IMR-90 (cell line): ENCODE results near the gene EVL. TPM values are rescaled to one million over a fixed set of nuclear protein-coding genes. Genes with fewer than 3 reads are reported as not detected.
A peak's percentile ranks its signal among the peaks of the same experiment; 100 is the strongest.

Source experiments
- ATAC-seq: fragments of 200-7000 bp; cut with Tn5 transposase; 2 replicates; pipeline ENCODE4 v1.9.1; 2020; ENCODE audit warnings: low read depth, mild to moderate bottlenecking, moderate library complexity
- BruUV-seq: library from RNA; stranded (reverse); fragments of 400-500 nt; replicated peaks from 2 replicates; lab custom pipeline; 2021; lab: Mats Ljungman, UMichigan
- CTCF ChIA-PET: fragments of 300-600 bp; formaldehyde crosslinking; extraction: SDS; loops from one replicate; lab custom pipeline; 2021; ENCODE audit warnings: antibody characterized with exemption; lab: Yijun Ruan, JAX
- POLR2A ChIA-PET: fragments of 300-600 bp; sonication (Branson Sonifier 250); formaldehyde crosslinking; loops from one replicate; lab custom pipeline; 2022; ENCODE audit warnings: antibody characterized with exemption; ENCODE audit not compliant: unreplicated experiment; lab: Charles Lee
- DNase-seq: peaks from one replicate; pipeline ENCODE4 v3.0.0; 2013
- H2AFZ ChIP-seq: replicated peaks from 2 replicates; pipeline ENCODE3; 2013; ENCODE audit warnings: low read length, mild to moderate bottlenecking; ENCODE audit not compliant: poor library complexity
- H2AK5ac ChIP-seq: 2 replicates; pipeline ENCODE4 v1.6.1; 2013; ENCODE audit warnings: low read depth, low read length, inconsistent platforms
- H2AK9ac ChIP-seq: replicated peaks from 2 replicates; pipeline ENCODE3; 2013; ENCODE audit warnings: mild to moderate bottlenecking, low read depth, low read length, moderate library complexity; ENCODE audit not compliant: poor library complexity
- H2BK120ac ChIP-seq: 2 replicates; pipeline ENCODE4 v1.6.1; 2013; ENCODE audit warnings: low read depth, low read length, inconsistent platforms
- H2BK15ac ChIP-seq: 3 replicates; pipeline ENCODE4 v1.6.1; 2013; ENCODE audit warnings: low read depth, low read length, inconsistent platforms
- H2BK20ac ChIP-seq: 2 replicates; pipeline ENCODE4 v1.6.1; 2013; ENCODE audit warnings: low read depth, mild to moderate bottlenecking, inconsistent platforms, low read length, moderate library complexity
- H2BK5ac ChIP-seq: 2 replicates; pipeline ENCODE4 v1.6.1; 2013; ENCODE audit warnings: mild to moderate bottlenecking, low read depth, low read length, inconsistent platforms; ENCODE audit not compliant: poor library complexity, severe bottlenecking
- H3K14ac ChIP-seq: replicated peaks from 2 replicates; pipeline ENCODE4 v1.6.1; 2013; ENCODE audit warnings: low read depth, low read length, inconsistent platforms
- H3K18ac ChIP-seq: 2 replicates; pipeline ENCODE4 v1.6.1; 2013; ENCODE audit warnings: low read depth, low read length, control low read depth
- H3K23ac ChIP-seq: 2 replicates; pipeline ENCODE4 v1.6.1; 2013; ENCODE audit warnings: low read depth, low read length, inconsistent platforms
- H3K27ac ChIP-seq: 2 replicates; pipeline ENCODE4 v1.5.1; 2013; ENCODE audit warnings: mild to moderate bottlenecking, control low read depth, low read length; ENCODE audit not compliant: insufficient read depth
- H3K27me3 ChIP-seq: 2 replicates; pipeline ENCODE4 v1.6.1; 2013; ENCODE audit warnings: low read length; ENCODE audit not compliant: control insufficient read depth, insufficient read depth
- H3K36me3 ChIP-seq: 2 replicates; pipeline ENCODE4 v1.6.1; 2013; ENCODE audit warnings: low read length, mixed read lengths; ENCODE audit not compliant: control insufficient read depth, insufficient read depth
- H3K4ac ChIP-seq: 2 replicates; pipeline ENCODE4 v1.6.1; 2013; ENCODE audit warnings: low read depth, low read length, inconsistent platforms
- H3K4me1 ChIP-seq: 2 replicates; pipeline ENCODE4 v1.6.1; 2013; ENCODE audit warnings: low read length, mixed read lengths; ENCODE audit not compliant: control insufficient read depth, insufficient read depth
- H3K4me2 ChIP-seq: 2 replicates; pipeline ENCODE4 v1.6.1; 2013; ENCODE audit warnings: low read depth, mild to moderate bottlenecking, control low read depth, low read length, moderate library complexity
- H3K4me3 ChIP-seq: 2 replicates; pipeline ENCODE4 v1.5.1; 2013; ENCODE audit warnings: low read depth, mild to moderate bottlenecking, control low read depth, low read length, moderate library complexity; ENCODE audit not compliant: insufficient read depth
- H3K56ac ChIP-seq: 2 replicates; pipeline ENCODE4 v1.6.1; 2013; ENCODE audit warnings: low read length, inconsistent platforms; ENCODE audit not compliant: insufficient read depth; ENCODE audit errors: extremely low read depth
- H3K79me1 ChIP-seq, 2 experiments: 2 replicates each; pipeline ENCODE4 v1.6.1; 2013; ENCODE audit warnings: low read length in 2 of 2, inconsistent platforms in 1 of 2, low read depth in 1 of 2
- H3K9ac ChIP-seq: 2 replicates; pipeline ENCODE4 v1.6.1; 2013; ENCODE audit warnings: low read depth, low read length, control low read depth
- H3K9me1 ChIP-seq: 2 replicates; pipeline ENCODE4 v1.6.1; 2013; ENCODE audit warnings: low read length, inconsistent platforms; ENCODE audit not compliant: insufficient read depth
- H3K9me3 ChIP-seq: 2 replicates; pipeline ENCODE4 v1.6.1; 2013; ENCODE audit warnings: low read length; ENCODE audit not compliant: control insufficient read depth, insufficient read depth
- H4K20me1 ChIP-seq: 2 replicates; pipeline ENCODE4 v1.6.1; 2013; ENCODE audit warnings: low read length, inconsistent platforms; ENCODE audit not compliant: insufficient read depth
- H4K5ac ChIP-seq: 2 replicates; pipeline ENCODE4 v1.6.1; 2013; ENCODE audit warnings: mild to moderate bottlenecking, low read depth, low read length, control low read depth
- H4K8ac ChIP-seq, 2 experiments: 2 replicates each; pipeline ENCODE4 v1.6.1; 2013; ENCODE audit warnings: low read depth in 2 of 2, low read length in 2 of 2, control low read depth in 1 of 2, inconsistent platforms in 1 of 2
- H4K91ac ChIP-seq: 2 replicates; pipeline ENCODE4 v1.6.1; 2013; ENCODE audit warnings: low read depth, low read length, inconsistent platforms; ENCODE audit not compliant: insufficient read depth
- CHD1 ChIP-seq: IDR thresholded peaks from 2 replicates; pipeline ENCODE4 v1.6.1; 2012; ENCODE audit warnings: low read depth, low read length, improper control_type of control experiment
- FOS ChIP-seq: fragments of 150-350 bp; IDR thresholded peaks from 2 replicates; pipeline ENCODE4 v1.6.1; 2016; ENCODE audit warnings: low read depth, low read length
- MAFK ChIP-seq: IDR thresholded peaks from 2 replicates; pipeline ENCODE4 v1.6.1; 2012; ENCODE audit warnings: low read depth, low read length, improper control_type of control experiment
- MAZ ChIP-seq: IDR thresholded peaks from 2 replicates; pipeline ENCODE4 v1.6.1; 2012; ENCODE audit warnings: low read depth, mild to moderate bottlenecking, low read length, improper control_type of control experiment, moderate library complexity, borderline replicate concordance
- MXI1 ChIP-seq: IDR thresholded peaks from 2 replicates; pipeline ENCODE4 v1.6.1; 2012; ENCODE audit warnings: low read depth, mild to moderate bottlenecking, low read length, moderate library complexity, borderline replicate concordance
- NFE2L2 ChIP-seq: fragments of 150-350 bp; IDR thresholded peaks from 2 replicates; pipeline ENCODE4 v1.6.1; 2016; ENCODE audit warnings: low read depth, mild to moderate bottlenecking, low read length
- POLR2A ChIP-seq: IDR thresholded peaks from 2 replicates; pipeline ENCODE4 v1.6.1; 2012; ENCODE audit warnings: mild to moderate bottlenecking, low read depth, low read length
- RAD21 ChIP-seq: IDR thresholded peaks from 2 replicates; pipeline ENCODE4 v1.6.1; 2012; ENCODE audit warnings: low read length, improper control_type of control experiment
- RFX5 ChIP-seq: IDR thresholded peaks from 2 replicates; pipeline ENCODE4 v1.8.0; 2012; ENCODE audit warnings: low read depth, mild to moderate bottlenecking, low read length, moderate library complexity
- SMC3 ChIP-seq: fragments of 150-350 bp; IDR thresholded peaks from 2 replicates; pipeline ENCODE4 v1.6.1; 2016; ENCODE audit warnings: low read depth, mild to moderate bottlenecking, antibody characterized with exemption, low read length, moderate library complexity
- WGBS, 2 experiments: methylation state at CpG; one replicate each; pipeline versions ENCODE4 v1.1.5 to v1.1.7; 2013; ENCODE audit warnings: missing lambda C conversion rate in 2 of 2; ENCODE audit not compliant: insufficient read length in 1 of 2; ENCODE audit errors: extremely low coverage in 2 of 2; 5-methylcytosine and 5-hydroxymethylcytosine counted together
- dilution Hi-C: fragments of 300-500 bp; cut with HindIII; formaldehyde crosslinking; loops from one replicate; pipeline ENCODE4 v1.14.3; 2018; ENCODE audit warnings: low sequenced_read_pairs; ENCODE audit not compliant: unreplicated experiment
- in situ Hi-C: fragments of 300-500 bp; cut with MboI; formaldehyde crosslinking; loops from 3 replicates; pipeline ENCODE4 v1.14.3; 2019; ENCODE audit warnings: low sequenced_read_pairs, inconsistent platforms, mixed read lengths
- intact Hi-C: fragments of 100-400 bp; cut with micrococcal nuclease; formaldehyde crosslinking; loops from 2 replicates; pipeline ENCODE4 v1.10.0; 2022
- polyA plus RNA-seq, 3 experiments: library from polyadenylated mRNA; depleted of rRNA; stranded (reverse); fragments of >200 nt; gene quantifications; 2 replicates each; pipeline ENCODE4 v1.2.3, GENCODE V29; 2012; ENCODE audit warnings: low replicate concordance in 1 of 3
- total RNA-seq: library from RNA; depleted of rRNA; stranded (reverse); fragments of >200 nt; gene quantifications from 2 replicates; pipeline ENCODE4 v1.2.3, GENCODE V29; 2012
- TF ChIP-seq, protein P1 (sequence below): fragments of 150-350 bp; IDR thresholded peaks from 2 replicates; pipeline ENCODE4 v1.6.1; 2016; ENCODE audit warnings: low read depth, mild to moderate bottlenecking, low read length, moderate library complexity, borderline replicate concordance
- TF ChIP-seq, protein P2 (sequence below): conservative IDR thresholded peaks from 2 replicates; pipeline ENCODE4 v1.5.1; 2012; ENCODE audit warnings: mild to moderate bottlenecking, low read depth, low read length, improper control_type of control experiment

The EVL gene
- total and polyA plus RNA-seq, 2 of the 4 experiments (the other 2 are of a cell fraction): 7.2 to 36.5 TPM

DNA sequence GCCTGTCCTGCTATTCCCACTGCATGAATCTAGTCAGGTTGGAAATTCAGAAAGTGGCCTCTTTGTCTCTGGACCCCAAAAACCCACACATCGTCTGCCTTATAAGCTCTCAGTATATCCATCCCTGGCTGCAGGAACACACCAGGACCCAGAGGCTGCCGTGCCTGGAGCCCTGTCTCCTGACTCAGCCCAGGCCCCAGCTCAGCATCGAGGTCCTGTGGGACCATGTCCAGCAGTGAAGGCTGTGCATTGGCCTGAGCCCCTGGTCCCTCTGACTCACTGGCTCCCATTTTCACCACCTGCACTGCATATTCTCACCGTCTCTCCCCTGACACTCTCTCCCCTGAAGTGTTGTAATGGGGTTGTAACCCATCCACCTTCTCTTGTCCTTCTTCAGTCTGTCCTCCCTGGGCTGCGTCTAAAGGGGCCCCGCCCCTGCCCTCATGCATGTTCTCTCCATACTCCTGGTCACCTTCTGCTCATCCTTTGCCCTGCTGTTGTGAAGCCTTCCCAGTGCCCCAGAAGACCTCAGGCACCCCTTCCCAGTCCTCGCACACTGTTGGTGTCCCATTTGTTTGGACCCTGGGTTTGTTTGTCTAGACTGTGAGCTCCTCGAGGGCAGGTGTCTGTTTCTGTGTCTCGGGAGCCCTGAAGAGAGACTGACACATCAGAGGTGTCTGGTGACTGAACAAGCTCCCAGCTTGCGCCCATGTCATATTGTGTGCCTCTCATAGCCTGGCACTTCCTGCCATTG lies 43.8 kb downstream of the EVL start:
- ATAC-seq (peak; percentile 56), DNase-seq (peak; percentile 69)
- Histone ChIP-seq H3K4me1 (peaks cover 20% of the 10 kb centered on the region), H4K5ac (no peak overlapping the region), H3K9me1 (peaks cover 18% of the 10 kb centered on the region), H3K56ac (no peak overlapping the region), H3K23ac (no peak overlapping the region), H2AK9ac (peak overlapping the region; percentile 13), H3K27me3 (no peaks in the 10 kb centered on the region), H3K36me3 (no peaks in the 10 kb centered on the region), H3K9ac (no peak overlapping the region; the same call in 1 of the 2 replicates), H2AK5ac (peak overlapping the region; percentile 23; the same call in 1 of the 2 replicates), H2BK15ac (peak overlapping the region; percentile 64; the same call in 2 of the 3 replicates), H4K8ac (0 out of 4 replicates have a peak overlapping the region, but pooled peaks of 1 of the 2 experiments have one; percentile 20), H2BK20ac (no peak overlapping the region), H3K4me3 (no peak overlapping the region), H2BK5ac (no peak overlapping the region), H3K4ac (peak overlapping the region; percentile 75; the same call in 1 of the 2 replicates), H2AFZ (peak overlapping the region; percentile 77), H3K4me2 (no peak overlapping the region), H2BK120ac (no peak overlapping the region), H4K20me1 (no peaks in the 10 kb centered on the region), H3K9me3 (no peaks in the 10 kb centered on the region), H3K27ac (no peak overlapping the region), H4K91ac (no peak overlapping the region; the same call in 1 of the 2 replicates), H3K14ac (no peak overlapping the region), H3K79me1 (peaks cover 4 to 17% of the 10 kb centered on the region in 2 experiments; a peak in 2 of 4 replicates), H3K18ac (no peak overlapping the region)
- dilution Hi-C loops: no loop called here
- intact Hi-C loops: loop anchor here (1.0 to 5.0 kb wide), 2 partner anchors 77 to 127 kb away; no protein-coding TSS in a partner anchor
- ChIA-PET CTCF (interaction anchor here (0.7 to 2.1 kb wide), 9 partner anchors 8 to 138 kb away, joined by 3 to 7 read pairs (median 5); no protein-coding TSS in a partner anchor), POLR2A (no interaction called here)
- no TSS peak for BruUV-seq
- WGBS, 2 experiments: 92% methylated on average over 3 of the region's 10 CpGs; no CpG with 5 or more reads in 1 of the 2 experiments
- TF ChIP-seq, protein P1, sequence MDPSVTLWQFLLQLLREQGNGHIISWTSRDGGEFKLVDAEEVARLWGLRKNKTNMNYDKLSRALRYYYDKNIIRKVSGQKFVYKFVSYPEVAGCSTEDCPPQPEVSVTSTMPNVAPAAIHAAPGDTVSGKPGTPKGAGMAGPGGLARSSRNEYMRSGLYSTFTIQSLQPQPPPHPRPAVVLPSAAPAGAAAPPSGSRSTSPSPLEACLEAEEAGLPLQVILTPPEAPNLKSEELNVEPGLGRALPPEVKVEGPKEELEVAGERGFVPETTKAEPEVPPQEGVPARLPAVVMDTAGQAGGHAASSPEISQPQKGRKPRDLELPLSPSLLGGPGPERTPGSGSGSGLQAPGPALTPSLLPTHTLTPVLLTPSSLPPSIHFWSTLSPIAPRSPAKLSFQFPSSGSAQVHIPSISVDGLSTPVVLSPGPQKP: no peak
- no peak for TF ChIP-seq MAFK
- no peak for TF ChIP-seq MAZ
- TF ChIP-seq MXI1: no peak
- TF ChIP-seq NFE2L2: no peak
- no peak; the same call in 1 of the 2 replicates for TF ChIP-seq FOS
- TF ChIP-seq, protein P2, sequence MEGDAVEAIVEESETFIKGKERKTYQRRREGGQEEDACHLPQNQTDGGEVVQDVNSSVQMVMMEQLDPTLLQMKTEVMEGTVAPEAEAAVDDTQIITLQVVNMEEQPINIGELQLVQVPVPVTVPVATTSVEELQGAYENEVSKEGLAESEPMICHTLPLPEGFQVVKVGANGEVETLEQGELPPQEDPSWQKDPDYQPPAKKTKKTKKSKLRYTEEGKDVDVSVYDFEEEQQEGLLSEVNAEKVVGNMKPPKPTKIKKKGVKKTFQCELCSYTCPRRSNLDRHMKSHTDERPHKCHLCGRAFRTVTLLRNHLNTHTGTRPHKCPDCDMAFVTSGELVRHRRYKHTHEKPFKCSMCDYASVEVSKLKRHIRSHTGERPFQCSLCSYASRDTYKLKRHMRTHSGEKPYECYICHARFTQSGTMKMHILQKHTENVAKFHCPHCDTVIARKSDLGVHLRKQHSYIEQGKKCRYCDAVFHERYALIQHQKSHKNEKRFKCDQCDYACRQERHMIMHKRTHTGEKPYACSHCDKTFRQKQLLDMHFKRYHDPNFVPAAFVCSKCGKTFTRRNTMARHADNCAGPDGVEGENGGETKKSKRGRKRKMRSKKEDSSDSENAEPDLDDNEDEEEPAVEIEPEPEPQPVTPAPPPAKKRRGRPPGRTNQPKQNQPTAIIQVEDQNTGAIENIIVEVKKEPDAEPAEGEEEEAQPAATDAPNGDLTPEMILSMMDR: no peak
- no peak for TF ChIP-seq SMC3
- no peak for TF ChIP-seq CHD1
- TF ChIP-seq POLR2A: no peak
- TF ChIP-seq RFX5: no peak
- no peak for TF ChIP-seq RAD21
- in situ Hi-C loops: no loop called here
